Left ventricle myocardium superior (tissue), 1 donor: Measurements from ENCODE around the gene TRERF1. TPM values are rescaled to one million over a fixed set of nuclear protein-coding genes. Genes with fewer than 3 reads are reported as not detected.
"Not testable (repeated sequence)": the region's sequence is repeated elsewhere in the genome, so short reads cannot be mapped to it uniquely, and the experiment has no call there.

Experiments used
- ATAC-seq: fragments of 200-7000 bp; cut with Tn5 transposase; one replicate; pipeline ENCODE4 v1.9.1; 2020; ENCODE audit warnings: mild to moderate bottlenecking, moderate library complexity
- DNase-seq: peaks from one replicate; pipeline ENCODE4 v3.0.0-alpha.2; 2020
- intact Hi-C: fragments of 100-400 bp; cut with micrococcal nuclease; formaldehyde crosslinking; loops from one replicate; pipeline ENCODE4 v1.11.0; 2022
- total RNA-seq: library from RNA; stranded (reverse); fragmentation: NEBNext Ultra II Directional; extraction: Animal tissue kit (Norgen Biotek cat#: 25700); gene quantifications from one replicate; pipeline ENCODE4 v1.2.1, GENCODE V29; 2021
- donor health status: DM: no; HTN: yes; CAD: no; lungs with severe emphysema.

Gene TRERF1
- total RNA-seq, 1 donor from 2014 or later, result 1.8 TPM

- ATAC-seq, DNase-seq, intact Hi-C loops: not testable (repeated sequence)
Observed at GRCh38 chr6:42324656-42325324, 126.9 kb downstream of the TRERF1 start.

GRCh38 chr6:42322676-42323075 lies 129.1 kb downstream of the TRERF1 start:
- DNase-seq (no peak), ATAC-seq (no peak)
- intact Hi-C loops, result no loop called here

- intact Hi-C loops, result no loop called here
Observed at GRCh38 chr6:42321976-42322375, 129.8 kb downstream of the TRERF1 start.

GRCh38 chr6:42320762-42321161 lies 131.0 kb downstream of the TRERF1 start:
- DNase-seq (no peak), ATAC-seq (no peak)
- intact Hi-C loops, result no loop called here

More at GRCh38 chr6:42321976-42322375, 129.8 kb downstream of the TRERF1 start:
- no peak for DNase-seq
- no peak for ATAC-seq

- ATAC-seq (no peak), DNase-seq (no peak)
- intact Hi-C loops, result no loop called here
Observed at GRCh38 chr6:42318480-42318879, 133.2 kb downstream of the TRERF1 start.

- ATAC-seq, result no peak
- no peak for DNase-seq
- intact Hi-C loops, result no loop called here
Observed at GRCh38 chr6:42316981-42317380, 134.7 kb downstream of the TRERF1 start.

- ATAC-seq, result no peak
- DNase-seq, result no peak
- intact Hi-C loops, result no loop called here
Observed at GRCh38 chr6:42315991-42316970, 135.4 kb downstream of the TRERF1 start.

GRCh38 chr6:42315259-42315990 lies 136.3 kb downstream of the TRERF1 start:
- DNase-seq (no peak), ATAC-seq (no peak)
- intact Hi-C loops, result no loop called here

GRCh38 chr6:42314571-42315258 lies 137.0 kb downstream of the TRERF1 start:
- DNase-seq (no peak), ATAC-seq (no peak)
- intact Hi-C loops, result no loop called here

GRCh38 chr6:42313941-42314570 lies 137.7 kb downstream of the TRERF1 start:
- intact Hi-C loops, result no loop called here
- ATAC-seq (peak; percentile 22), DNase-seq (no peak)

- intact Hi-C loops, result no loop called here
- DNase-seq (no peak), ATAC-seq (no peak)
Observed at GRCh38 chr6:42313038-42313437, 138.7 kb downstream of the TRERF1 start.

GRCh38 chr6:42307141-42307470 lies 144.6 kb downstream of the TRERF1 start:
- intact Hi-C loops, result no loop called here
- ATAC-seq (no peak), DNase-seq (no peak)

- no peak for ATAC-seq
- no peak for DNase-seq
- intact Hi-C loops, result no loop called here
Observed at GRCh38 chr6:42306439-42307140, 145.1 kb downstream of the TRERF1 start.

GRCh38 chr6:42304053-42304712 lies 147.5 kb downstream of the TRERF1 start:
- DNase-seq (no peak), ATAC-seq (no peak)
- intact Hi-C loops, result no loop called here

- ATAC-seq, result no peak
- DNase-seq, result no peak
- intact Hi-C loops, result no loop called here
Observed at GRCh38 chr6:42302411-42302810, 149.3 kb downstream of the TRERF1 start.

GRCh38 chr6:42301986-42302385 lies 149.7 kb downstream of the TRERF1 start:
- no peak for DNase-seq
- ATAC-seq, result no peak
- intact Hi-C loops, result no loop called here

- intact Hi-C loops, result no loop called here
- ATAC-seq (no peak), DNase-seq (no peak)
Observed at GRCh38 chr6:42300701-42301100, 151.0 kb downstream of the TRERF1 start.

GRCh38 chr6:42300185-42300584 lies 151.5 kb downstream of the TRERF1 start:
- intact Hi-C loops, result no loop called here
- ATAC-seq, result no peak

More at GRCh38 chr6:42300185-42300584, 151.5 kb downstream of the TRERF1 start:
- DNase-seq, result no peak
